HepG2 (cell line): ENCODE results near the gene BTBD19. TPM values are rescaled to one million over a fixed set of nuclear protein-coding genes. Genes with fewer than 3 reads are reported as not detected.

ENCODE experiments used
- CEBPB ChIP-seq: IDR thresholded peaks from 2 replicates; pipeline ENCODE4 v1.6.1; 2011; ENCODE audit warnings: low read depth, low read length, improper control_type of control experiment, borderline replicate concordance
- DNMT1 ChIP-seq: sonication (generic); formaldehyde crosslinking; IDR thresholded peaks from 2 replicates; pipeline ENCODE4 v1.5.1; 2020; ENCODE audit warnings: mild to moderate bottlenecking, missing genetic modification reagents
- DNMT3B ChIP-seq: conservative IDR thresholded peaks from 2 replicates; pipeline ENCODE4 v1.6.1; 2016; ENCODE audit warnings: missing biosample characterization, control low read depth
- DRAP1 ChIP-seq: IDR thresholded peaks from 2 replicates; pipeline ENCODE4 v1.6.1; 2016; ENCODE audit warnings: missing genetic modification reagents, missing compliant biosample characterization
- ETS1 ChIP-seq: sonication (generic); formaldehyde crosslinking; IDR thresholded peaks from 2 replicates; pipeline ENCODE4 v1.4.0; 2020; ENCODE audit warnings: missing genetic modification reagents
- HNRNPH1 ChIP-seq: fragments of 200-400 bp; formaldehyde crosslinking; optimal IDR thresholded peaks from 2 replicates; pipeline ENCODE3; 2017; ENCODE audit warnings: mild to moderate bottlenecking, low read depth, low read length
- IRF1 ChIP-seq: sonication (generic); formaldehyde crosslinking; IDR thresholded peaks from 2 replicates; pipeline ENCODE4 v1.4.0; 2020; ENCODE audit warnings: low read depth, mild to moderate bottlenecking, missing genetic modification reagents
- KLF12 ChIP-seq: sonication (generic); formaldehyde crosslinking; IDR thresholded peaks from 2 replicates; pipeline ENCODE4 v1.4.0; 2020; ENCODE audit warnings: missing genetic modification reagents, borderline replicate concordance
- KLF15 ChIP-seq: sonication (generic); formaldehyde crosslinking; IDR thresholded peaks from 2 replicates; pipeline ENCODE4 v1.8.1; 2023; ENCODE audit warnings: borderline replicate concordance, mild to moderate bottlenecking, inconsistent platforms, missing genetic modification reagents, mixed read lengths
- NBN ChIP-seq: fragments of 450-650 bp; conservative IDR thresholded peaks from 2 replicates; pipeline ENCODE4 v1.6.1; 2017
- POGK ChIP-seq: sonication (generic); formaldehyde crosslinking; conservative IDR thresholded peaks from 2 replicates; pipeline ENCODE4 v1.8.0; 2022; ENCODE audit warnings: mild to moderate bottlenecking, moderate library complexity, missing genetic modification reagents
- REPIN1 ChIP-seq: sonication (generic); formaldehyde crosslinking; IDR thresholded peaks from 2 replicates; pipeline ENCODE4 v1.8.0; 2022; ENCODE audit warnings: missing genetic modification reagents, low read depth, mild to moderate bottlenecking, borderline replicate concordance
- SOX6 ChIP-seq, 2 experiments: fragments of 450-650 bp in 1 of 2; sonication (generic) in 1 of 2; formaldehyde crosslinking in 1 of 2; IDR thresholded peaks; 2 replicates each; pipeline versions ENCODE4 v1.4.0 to v1.6.1; 2017 to 2020; ENCODE audit warnings: antibody characterized with exemption in 1 of 2, mild to moderate bottlenecking in 1 of 2, missing genetic modification reagents in 1 of 2
- SRF ChIP-seq: IDR thresholded peaks from 2 replicates; pipeline ENCODE4 v1.6.1; 2011; ENCODE audit warnings: mild to moderate bottlenecking, low read depth, low read length, moderate library complexity
- SUZ12 ChIP-seq: fragments of 150-350 bp; IDR thresholded peaks from 2 replicates; pipeline ENCODE4 v1.6.1; 2014; ENCODE audit warnings: low read depth, low read length
- ZBTB33 ChIP-seq: sonication (generic); formaldehyde crosslinking; IDR thresholded peaks from 2 replicates; pipeline ENCODE4 v1.4.0; 2020; ENCODE audit warnings: missing genetic modification reagents
- ZKSCAN1 ChIP-seq: fragments of 150-350 bp; IDR thresholded peaks from 2 replicates; pipeline ENCODE4 v1.6.1; 2014; ENCODE audit warnings: low read length
- ZNF501 ChIP-seq: sonication (generic); formaldehyde crosslinking; IDR thresholded peaks from 2 replicates; pipeline ENCODE4 v1.5.1; 2020; ENCODE audit warnings: mild to moderate bottlenecking, moderate library complexity, missing genetic modification reagents
- ZNF710 ChIP-seq: sonication (generic); formaldehyde crosslinking; IDR thresholded peaks from 2 replicates; pipeline ENCODE4 v1.5.0; 2020; ENCODE audit warnings: mild to moderate bottlenecking, missing genetic modification reagents, borderline replicate concordance
- polyA plus RNA-seq, 8 experiments: library from polyadenylated mRNA; depleted of rRNA in 3 of 8; stranded (reverse) in 7 of 8; unstranded in 1 of 8; fragments of >200 nt; fragmentation: Illumina TruSeq in 4 of 8; extraction: Trizol in 4 of 8; gene quantifications; 2 replicates each; pipeline versions ENCODE4 v1.2.1 to v1.2.3, GENCODE V29; 2011 to 2016; ENCODE audit warnings: low read depth in 4 of 8, missing spikeins in 1 of 8, mixed read lengths in 1 of 8; ENCODE audit not compliant: insufficient read depth in 1 of 8
- total RNA-seq, 5 experiments: library from RNA; depleted of rRNA; stranded (reverse); fragments of >200 nt; fragmentation: Illumina TruSeq; extraction: Trizol; gene quantifications; 2 replicates each; pipeline ENCODE4 v1.2.3, GENCODE V29; 2016; ENCODE audit warnings: low read depth in 1 of 5

Gene BTBD19
- total and polyA plus RNA-seq, 2 of the 13 experiments (the other 11 are each of a cell fraction or from before 2014, with no cell fraction given) = 2.7 to 6.7 TPM

- TF ChIP-seq ZBTB33 (CRISPR knock-in tag) (peak; percentile 71), SUZ12 (no peak), ZNF710 (CRISPR knock-in tag) (peak; percentile 72; the same call in 1 of the 2 replicates), DNMT3B (CRISPR knock-in tag) (0 out of 2 replicates have a peak, but pooled peaks have one; percentile 62), CEBPB (peak; percentile 45), KLF15 (CRISPR knock-in tag) (no peak; the same call in 1 of the 2 replicates), ZNF501 (CRISPR knock-in tag) (peak; percentile 96), ETS1 (CRISPR knock-in tag) (no peak), SRF (0 out of 2 replicates have a peak, but pooled peaks have one; percentile 5), DRAP1 (CRISPR knock-in tag) (peak; percentile 97), POGK (CRISPR knock-in tag) (peak; percentile 79), HNRNPH1 (no peak), ZKSCAN1 (no peak), DNMT1 (CRISPR knock-in tag) (no peak), REPIN1 (CRISPR knock-in tag) (peak; percentile 85; the same call in 1 of the 2 replicates), IRF1 (CRISPR knock-in tag) (0 out of 2 replicates have a peak, but pooled peaks have one; percentile 22), NBN (no peak), SOX6 (IDR thresholded peaks at IDR 0.05) (no peak), SOX6 (CRISPR knock-in tag; IDR thresholded peaks at IDR 0.05) (peak; percentile 83), KLF12 (CRISPR knock-in tag) (0 out of 2 replicates have a peak, but pooled peaks have one; percentile 67)
Measured at GRCh38 chr1:44799770-44800584, 8.3 kb upstream of the BTBD19 start, which contains the start of gene PLK3 (continued).
